Measurements from ENCODE around the gene NT5DC4.

The NT5DC4 gene

DNA sequence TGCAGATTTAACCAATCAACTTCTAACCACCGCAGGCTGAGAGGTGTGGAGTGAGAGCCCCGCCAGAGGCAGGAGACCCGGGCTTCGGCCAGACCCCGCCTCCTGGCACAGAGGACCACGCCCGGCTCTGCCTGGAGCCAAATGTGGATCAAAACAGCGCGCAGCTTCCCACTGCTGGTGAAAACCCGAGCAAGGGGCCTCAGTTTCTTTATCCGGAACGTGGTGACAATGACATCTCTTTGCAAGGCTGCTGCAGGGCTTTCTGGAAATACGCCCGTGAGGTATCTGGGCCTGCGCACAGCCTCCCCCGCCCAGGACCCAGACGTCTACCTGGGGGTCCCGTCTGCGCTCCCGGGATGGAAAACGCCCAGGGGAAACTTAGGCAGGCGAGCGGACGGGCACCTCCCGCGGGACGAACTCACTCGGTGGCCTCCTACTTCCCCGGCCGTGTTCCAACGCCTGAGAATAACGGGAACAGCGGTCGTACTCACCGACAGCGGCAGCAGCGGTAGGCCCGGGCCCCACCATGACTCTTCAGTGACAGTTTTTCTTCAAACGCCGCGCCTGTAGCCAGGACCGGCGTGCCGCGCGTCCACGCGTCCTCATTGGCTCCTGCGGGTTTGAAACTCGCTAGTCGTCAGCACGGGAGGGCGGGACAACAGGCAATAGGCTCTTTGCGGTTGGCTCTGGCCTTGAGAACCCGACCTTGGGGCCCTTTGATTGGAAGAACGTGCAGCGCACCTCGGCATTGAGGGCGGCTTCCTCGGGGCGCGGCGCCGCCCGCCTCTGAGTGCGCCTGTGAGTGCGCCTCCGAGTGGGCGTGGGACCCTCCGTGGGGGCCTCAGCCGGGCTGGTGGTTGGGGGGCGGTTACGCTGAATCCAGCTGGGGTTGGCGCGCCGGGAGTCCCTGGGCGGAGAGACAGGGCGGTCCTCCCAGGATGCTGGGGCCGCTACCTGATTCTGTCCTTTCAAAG is 43.5 kb downstream of the NT5DC4 start, which contains the start of gene CKAP2L:
Gene CKAP2L, minus strand, starts transcription at position 539 of the 974 bp plus-strand sequence. Its CDS starts 11 bp downstream, at position 528.
- peak; percentile 99 for DNase-seq (ENCODE audit: low read depth)
- TF ChIP-seq, protein P1, sequence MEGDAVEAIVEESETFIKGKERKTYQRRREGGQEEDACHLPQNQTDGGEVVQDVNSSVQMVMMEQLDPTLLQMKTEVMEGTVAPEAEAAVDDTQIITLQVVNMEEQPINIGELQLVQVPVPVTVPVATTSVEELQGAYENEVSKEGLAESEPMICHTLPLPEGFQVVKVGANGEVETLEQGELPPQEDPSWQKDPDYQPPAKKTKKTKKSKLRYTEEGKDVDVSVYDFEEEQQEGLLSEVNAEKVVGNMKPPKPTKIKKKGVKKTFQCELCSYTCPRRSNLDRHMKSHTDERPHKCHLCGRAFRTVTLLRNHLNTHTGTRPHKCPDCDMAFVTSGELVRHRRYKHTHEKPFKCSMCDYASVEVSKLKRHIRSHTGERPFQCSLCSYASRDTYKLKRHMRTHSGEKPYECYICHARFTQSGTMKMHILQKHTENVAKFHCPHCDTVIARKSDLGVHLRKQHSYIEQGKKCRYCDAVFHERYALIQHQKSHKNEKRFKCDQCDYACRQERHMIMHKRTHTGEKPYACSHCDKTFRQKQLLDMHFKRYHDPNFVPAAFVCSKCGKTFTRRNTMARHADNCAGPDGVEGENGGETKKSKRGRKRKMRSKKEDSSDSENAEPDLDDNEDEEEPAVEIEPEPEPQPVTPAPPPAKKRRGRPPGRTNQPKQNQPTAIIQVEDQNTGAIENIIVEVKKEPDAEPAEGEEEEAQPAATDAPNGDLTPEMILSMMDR (IDR thresholded peaks at IDR 0.05; ENCODE audit: insufficient read depth, low read depth, low read length, missing control alignments) = no peak

GRCh38 chr2:112765251-112765650 is 44.4 kb downstream of the NT5DC4 start:
- no peak for DNase-seq (ENCODE audit: low read depth)
- peak overlapping the region; percentile 82 for H3K4me3 ChIP-seq (ENCODE audit: low read length)
- TF ChIP-seq, protein P1 (IDR thresholded peaks at IDR 0.05; ENCODE audit: insufficient read depth, low read depth, low read length, missing control alignments) = no peak

More for the DNA sequence above, 43.5 kb downstream of the NT5DC4 start, which contains the start of gene CKAP2L:
- peak within 1 kb of the TSS; percentile 82 for H3K4me3 ChIP-seq (ENCODE audit: low read length)

DNA sequence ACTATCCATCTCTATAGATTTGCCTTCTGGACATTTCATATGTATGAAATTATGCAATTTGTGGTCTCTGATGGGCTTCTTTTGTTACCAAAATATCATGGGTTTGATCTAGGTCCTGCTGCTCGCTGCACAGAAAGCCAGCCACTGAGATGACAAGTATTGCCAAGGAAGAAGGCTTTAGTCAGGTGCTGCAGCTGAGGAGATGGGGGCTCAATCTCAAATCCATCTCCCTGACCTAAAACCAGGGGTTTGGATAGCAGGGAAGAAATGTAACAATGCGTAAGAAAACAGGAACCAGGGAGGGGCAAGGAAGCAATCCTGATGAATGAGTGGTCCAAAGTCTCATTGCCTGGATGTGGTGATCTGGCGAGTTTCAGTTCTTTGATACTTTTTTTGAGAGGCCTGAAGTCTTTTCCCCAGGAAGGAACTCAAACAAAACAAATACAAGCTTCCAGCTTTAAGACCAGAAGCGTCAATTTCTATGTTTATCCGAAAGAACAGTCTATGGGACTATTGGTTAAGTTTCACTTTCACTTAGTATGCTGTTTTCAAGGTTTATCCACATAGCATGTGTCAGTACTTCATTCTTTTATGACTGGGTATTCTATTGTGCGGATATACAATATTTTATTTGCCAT is 47.0 kb downstream of the NT5DC4 start:
- TF ChIP-seq, protein P1 (IDR thresholded peaks at IDR 0.05; ENCODE audit: insufficient read depth, low read depth, low read length, missing control alignments) = no peak
- no peak for DNase-seq (ENCODE audit: low read depth)
- H3K4me3 ChIP-seq (ENCODE audit: low read length) = no peak overlapping the region

GRCh38 chr2:112768432-112768831 is 47.6 kb downstream of the NT5DC4 start:
- no peak overlapping the region for H3K4me3 ChIP-seq (ENCODE audit: low read length)

DNA sequence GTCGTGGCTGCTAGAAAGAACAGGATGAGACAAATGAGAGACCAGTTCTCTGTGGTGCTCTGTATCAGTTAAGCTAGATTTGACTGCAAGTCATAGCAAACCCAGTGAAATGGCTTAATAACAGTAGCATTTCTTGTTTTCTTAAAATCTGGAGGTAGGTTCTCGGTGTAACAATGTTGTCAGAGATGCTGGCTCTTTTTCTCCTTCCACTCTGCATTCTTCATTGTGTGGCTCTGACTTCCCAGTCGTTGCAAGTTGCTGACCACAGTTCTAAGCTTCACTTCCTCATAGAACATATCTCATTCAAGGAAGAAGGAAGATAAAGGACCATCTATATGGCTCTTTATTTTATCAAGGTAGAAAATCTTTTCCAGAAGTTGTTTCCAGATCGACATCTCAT is 51.5 kb downstream of the NT5DC4 start:
- DNase-seq (ENCODE audit: low read depth) = no peak
- TF ChIP-seq, protein P1 (IDR thresholded peaks at IDR 0.05; ENCODE audit: insufficient read depth, low read depth, low read length, missing control alignments) = no peak
- H3K4me3 ChIP-seq (ENCODE audit: low read length) = no peak overlapping the region

More at GRCh38 chr2:112768432-112768831, 47.6 kb downstream of the NT5DC4 start:
- DNase-seq (ENCODE audit: low read depth) = peak; percentile 51
- TF ChIP-seq, protein P1 (IDR thresholded peaks at IDR 0.05; ENCODE audit: insufficient read depth, low read depth, low read length, missing control alignments) = peak; percentile 34

DNA sequence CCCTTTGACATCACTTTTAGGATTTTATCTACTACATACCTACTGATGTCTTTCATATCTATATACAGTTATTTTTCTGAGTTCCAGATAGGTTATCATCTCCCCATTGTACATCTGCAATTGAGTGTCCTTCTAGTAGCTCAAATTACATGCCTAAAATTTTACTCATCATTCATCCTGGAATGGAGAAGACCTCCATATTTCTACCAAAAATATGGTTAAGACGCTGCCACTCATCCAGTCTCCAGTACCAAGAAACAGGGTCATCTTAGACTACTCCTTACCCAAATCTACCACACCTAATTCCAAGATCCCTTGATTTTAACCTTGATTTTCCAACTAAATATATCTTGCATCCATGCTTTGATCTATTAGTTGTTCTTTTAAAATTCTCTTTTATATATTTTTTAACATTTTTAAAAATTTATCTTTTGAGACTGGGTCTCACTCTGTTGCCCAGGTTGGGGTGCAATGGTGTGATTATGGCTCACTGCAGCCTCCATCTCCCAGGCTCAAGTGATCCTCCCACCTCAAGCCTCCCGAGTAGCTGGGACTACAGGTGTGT is 52.2 kb downstream of the NT5DC4 start:
- H3K4me3 ChIP-seq (ENCODE audit: low read length) = no peak overlapping the region
- TF ChIP-seq, protein P1 (IDR thresholded peaks at IDR 0.05; ENCODE audit: insufficient read depth, low read depth, low read length, missing control alignments) = no peak
- DNase-seq (ENCODE audit: low read depth) = peak; percentile 60
